HG03025 (cell line): ENCODE data around the gene HKDC1.

ENCODE experiments used
- ATAC-seq: cut with Tn5 transposase; IDR thresholded peaks from one replicate; pipeline ENCODE4 v1.9.1; 2021; ENCODE audit warnings: mild to moderate bottlenecking, moderate library complexity; ENCODE audit not compliant: unreplicated experiment, low FRiP score

The HKDC1 gene

DNA sequence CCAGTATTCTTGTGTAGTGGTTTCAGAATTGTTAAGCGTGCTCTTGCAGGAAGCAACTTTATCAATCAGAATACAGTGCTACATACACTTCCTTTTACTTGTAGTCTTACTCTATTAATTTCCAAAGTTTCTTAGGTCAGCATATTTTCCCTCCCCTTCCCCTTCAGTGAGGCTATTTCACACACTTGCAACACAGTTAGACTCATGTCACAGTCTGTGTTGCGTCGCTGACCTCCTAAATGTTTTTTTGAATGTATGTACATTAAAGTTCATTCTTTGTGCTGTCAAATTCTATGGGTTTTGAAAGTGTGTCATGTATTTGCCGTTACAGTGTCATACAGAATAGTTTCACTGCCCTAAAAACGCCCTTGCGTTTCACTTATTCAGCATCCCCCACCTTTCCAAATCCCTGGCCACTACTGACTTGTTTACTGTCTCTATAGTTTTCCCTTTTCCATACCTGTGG, 5.4 kb upstream of the HKDC1 start:
- no peak for ATAC-seq

DNA sequence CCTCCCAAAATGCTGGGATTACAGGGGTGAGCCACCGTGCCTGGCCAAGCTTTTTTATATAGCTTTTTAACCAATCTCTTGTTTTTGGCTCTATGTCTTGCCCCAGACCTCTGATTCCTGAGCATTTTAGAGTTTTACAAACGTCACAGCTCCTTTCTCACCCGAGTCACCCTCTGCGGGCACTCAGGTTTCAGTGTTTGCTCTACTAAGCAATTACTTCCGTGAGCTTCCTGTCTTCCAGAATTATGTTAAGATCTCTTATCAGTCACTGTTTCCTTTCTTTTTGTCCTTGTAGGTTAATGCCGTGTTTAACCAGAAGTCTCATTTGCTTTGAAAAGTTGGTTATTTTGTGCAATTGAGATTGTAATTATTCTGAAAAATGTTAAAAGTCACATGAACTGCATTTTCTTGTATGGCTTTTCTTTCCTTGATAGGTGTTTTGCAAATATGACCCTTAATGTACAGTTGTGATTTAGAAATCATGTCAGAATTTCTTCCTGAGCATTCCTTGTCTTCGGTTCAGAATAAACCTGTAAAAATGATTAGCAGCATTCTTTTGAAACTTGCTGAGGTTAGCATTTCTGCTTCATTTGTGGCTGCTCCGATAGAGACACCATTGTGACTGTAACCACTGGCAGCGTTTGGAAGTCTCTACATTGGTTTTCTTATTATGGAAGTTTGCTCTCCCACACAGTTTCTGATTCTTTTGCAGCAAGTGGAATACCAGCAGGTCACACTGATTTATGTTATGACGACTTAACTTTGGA, 4.5 kb upstream of the HKDC1 start:
- no peak for ATAC-seq

DNA sequence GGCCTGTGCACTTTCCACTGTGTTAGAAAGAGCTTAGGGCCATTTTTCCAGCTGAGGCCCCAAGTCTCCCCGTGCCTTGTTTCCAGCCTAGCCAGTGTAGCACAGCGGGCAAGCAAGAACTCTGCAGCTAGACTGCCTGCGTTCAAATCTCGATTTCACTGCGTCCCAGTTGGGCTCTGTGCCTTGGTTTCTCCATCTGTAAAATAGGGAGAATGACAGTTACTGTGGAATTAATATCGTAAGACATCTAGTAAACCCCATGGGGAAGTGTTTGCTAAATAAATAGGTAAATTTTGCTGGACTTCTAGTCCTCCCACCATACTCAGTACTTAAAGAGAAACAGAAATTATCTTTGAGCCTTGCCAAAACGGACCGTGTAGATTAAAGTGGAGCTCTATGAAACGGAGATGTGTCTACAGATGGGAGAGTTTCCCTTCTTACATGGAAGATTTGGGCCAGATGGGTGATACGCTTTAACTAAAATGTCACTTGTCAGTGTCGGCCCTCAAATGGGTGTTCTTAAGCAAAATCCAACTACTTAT, 3.5 kb upstream of the HKDC1 start:
- no peak for ATAC-seq

DNA sequence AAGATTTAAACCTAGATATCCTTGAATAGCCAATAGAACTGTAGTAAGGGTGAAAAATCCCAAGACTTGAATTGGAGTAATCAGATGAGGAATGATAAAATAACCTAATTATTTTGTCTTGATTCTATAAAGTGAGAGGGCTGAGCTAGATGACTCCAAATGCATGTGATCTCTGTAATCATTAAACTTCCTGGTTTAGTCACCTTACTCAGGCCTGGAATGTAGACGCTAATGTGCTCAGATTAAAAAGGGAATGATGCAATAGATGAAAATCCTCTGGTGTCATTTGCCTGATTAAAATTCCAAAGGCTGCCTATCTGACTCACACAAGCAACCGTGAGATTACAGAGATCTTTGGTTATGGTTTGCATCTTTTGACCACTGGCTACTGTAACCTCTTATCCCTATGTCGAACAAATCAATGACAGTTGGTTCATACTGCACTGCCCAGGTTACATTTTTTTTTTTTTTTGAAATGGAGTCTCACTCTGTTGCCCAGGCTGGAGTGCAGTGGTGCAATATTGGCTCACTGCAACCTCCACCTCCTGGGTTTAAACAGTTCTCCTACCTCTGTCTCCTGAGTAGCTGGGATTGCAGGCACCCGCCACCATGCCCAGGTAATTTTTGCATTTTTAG, 2.9 kb upstream of the HKDC1 start:
- ATAC-seq: no peak

DNA sequence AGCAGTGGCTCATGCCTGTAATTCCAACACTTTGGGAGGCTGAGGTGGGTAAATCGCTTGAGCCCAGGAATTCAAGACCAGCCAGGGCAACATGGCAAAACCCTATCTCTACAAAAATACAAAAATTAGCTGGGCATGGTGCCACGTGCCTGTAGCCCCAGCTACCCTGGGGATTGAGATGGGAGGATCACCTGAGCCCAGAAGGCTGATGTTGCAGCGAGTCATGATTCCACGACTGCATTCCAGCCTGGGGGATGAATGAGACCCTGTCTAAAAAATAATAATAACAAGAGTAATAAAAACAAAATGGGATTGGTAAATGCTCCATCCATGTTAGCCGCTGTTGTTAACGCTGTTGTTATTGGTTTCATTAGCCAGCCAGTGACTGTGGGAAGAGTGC, 1.3 kb upstream of the HKDC1 start:
- ATAC-seq: no peak

DNA sequence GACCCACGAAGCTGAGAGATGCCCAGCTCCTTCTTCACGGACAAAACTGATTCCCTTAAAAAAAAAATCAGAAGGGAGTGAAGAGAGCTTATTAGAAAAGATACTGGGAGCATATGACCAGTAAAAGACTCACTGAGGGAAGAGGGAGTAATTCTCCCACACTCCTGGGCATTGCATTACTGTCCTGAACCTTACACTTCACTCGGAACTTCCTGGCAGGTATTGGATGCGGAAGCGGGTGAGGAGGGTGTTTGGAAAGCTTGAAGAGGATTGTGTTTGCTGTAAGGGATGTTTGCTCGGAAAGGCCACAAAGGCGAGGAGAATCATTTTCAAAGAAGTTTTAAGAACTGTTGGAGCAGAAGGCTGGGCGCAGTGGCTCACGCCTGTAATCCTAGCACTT, 375 bp downstream of the HKDC1 start:
- no peak for ATAC-seq

DNA sequence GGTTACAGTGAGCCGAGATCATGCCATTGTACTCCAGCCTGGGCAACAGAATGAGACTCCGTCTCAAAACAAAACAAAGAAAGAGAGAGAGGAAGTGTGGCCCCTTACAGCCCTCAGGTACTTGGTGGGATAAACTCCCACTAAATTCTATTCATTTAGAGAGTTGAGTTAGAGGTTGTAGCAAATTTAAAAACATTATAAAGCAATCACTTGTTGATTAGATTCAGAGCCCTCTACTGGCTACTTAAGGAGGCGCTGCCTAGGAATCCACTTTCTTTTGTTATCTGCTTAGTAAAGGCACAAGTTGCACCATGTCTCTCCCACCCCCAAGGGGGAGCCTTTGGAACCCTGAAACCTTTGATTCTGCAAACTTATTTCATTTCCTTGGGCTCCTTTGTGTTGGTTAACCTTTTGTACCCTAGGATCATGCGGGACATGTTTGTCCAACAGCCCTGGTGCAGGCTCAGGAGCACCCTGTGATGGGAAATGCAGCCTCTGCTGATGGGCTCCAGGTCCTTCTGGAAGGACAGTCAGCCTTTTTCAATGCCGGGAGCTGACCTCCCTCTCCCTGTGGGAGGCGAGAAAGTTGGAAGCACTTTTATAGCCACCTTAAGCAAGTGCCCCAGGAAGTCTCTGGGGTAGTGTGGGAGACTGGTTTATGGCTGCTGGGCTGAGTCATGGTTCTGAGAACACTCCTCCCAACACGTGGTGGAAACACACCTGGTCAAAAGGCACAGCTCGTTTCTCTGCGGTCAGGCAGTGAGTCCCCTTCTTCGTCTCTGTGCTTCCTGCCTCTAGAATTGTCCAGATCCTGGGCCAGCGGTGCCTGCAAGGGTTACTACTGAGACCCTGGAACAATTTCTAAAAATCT, 2.3 kb downstream of the HKDC1 start:
- ATAC-seq: peak; percentile 95

DNA sequence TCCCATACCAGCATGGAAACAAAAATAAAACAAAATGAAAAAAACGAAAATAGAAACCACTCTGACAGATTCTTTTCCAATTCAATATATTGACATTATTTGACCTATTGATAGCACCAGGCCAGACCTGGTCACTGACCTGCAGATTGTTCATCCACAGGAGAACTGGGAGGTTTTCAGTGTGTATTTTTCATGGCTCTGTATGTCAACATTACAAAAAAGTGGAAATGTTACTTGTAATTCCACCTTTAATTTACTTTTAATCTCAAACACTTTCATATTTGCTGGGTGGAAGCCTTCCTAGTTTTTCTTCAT, 2.9 kb downstream of the HKDC1 start:
- ATAC-seq: no peak

DNA sequence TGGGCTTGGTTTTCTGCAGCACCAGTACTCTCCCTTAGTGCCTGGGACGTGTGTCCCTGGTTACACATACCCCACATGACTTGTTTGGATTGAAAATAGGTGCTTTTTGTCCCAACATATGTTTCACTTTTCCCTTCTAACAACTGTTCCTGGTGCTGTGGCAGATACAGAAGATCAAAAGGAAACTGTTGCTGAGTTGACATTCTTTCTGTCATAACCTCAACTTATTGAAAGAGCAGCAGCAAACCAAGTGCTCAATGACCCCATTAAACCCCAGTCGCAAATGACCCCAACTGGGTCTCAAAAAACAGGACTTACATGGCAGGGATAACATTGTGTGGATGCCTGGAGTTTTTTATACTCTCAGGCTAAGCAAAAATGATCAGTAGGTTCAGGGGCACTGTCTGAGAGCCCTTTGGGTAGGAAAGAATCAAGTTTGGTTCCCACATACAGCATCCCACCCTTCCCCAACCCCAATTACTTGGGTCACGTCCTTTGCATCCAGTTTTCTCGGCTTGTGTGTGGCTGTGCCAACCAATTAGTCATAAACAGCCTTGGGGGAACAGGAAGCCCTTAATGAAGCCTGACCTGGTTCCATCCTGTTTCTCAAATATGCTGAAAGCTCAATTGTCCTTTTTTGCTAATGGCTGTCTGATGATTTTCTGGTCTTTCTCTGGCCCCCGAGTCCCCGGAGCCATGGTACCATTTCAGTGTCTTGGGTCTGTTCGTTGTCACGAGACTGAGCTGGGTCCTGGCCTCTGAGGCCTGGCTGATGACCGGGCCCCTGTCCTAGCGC, 4.9 kb downstream of the HKDC1 start:
- ATAC-seq: no peak

DNA sequence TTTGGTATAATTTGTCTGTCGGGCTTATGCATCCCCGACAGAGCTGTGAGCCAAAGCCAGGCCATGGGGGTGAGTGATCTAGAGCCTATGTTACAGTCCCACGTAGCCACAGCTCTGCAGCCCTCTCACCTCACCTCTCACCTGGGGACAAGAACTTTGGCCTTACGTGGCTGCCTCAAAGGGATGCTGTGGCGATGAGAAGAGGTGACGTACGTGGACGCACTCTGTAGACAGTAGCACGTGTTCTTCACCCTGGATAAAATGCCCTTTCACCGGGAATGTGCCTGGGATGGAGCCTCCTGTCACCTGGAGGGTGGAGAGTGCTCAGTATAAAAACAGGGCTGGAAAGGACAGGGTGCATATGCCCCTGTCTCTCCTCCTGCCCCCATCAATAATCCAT, 5.5 kb downstream of the HKDC1 start:
- no peak for ATAC-seq

DNA sequence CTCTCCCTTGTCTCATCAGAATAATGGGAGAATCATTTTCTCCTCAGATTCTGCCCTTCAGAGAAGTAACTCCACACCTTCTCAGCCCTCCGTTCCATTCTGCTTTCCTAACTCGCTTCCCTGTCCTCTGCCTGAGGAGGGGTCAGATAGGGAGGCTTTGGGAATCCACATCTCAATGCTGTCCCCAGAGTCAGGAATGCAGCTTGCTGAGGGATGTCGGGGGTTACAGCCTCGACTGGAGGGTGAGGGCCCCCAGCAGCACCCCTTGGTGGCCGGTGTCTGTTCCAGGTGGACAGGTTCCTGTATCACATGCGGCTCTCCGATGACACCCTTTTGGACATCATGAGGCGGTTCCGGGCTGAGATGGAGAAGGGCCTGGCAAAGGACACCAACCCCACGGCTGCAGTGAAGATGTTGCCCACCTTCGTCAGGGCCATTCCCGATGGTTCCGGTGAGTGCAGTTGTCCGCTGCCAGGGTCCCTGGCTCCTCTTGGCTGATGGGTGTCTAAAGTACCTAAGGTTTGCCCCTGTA, 6.9 kb downstream of the HKDC1 start:
- ATAC-seq: no peak

DNA sequence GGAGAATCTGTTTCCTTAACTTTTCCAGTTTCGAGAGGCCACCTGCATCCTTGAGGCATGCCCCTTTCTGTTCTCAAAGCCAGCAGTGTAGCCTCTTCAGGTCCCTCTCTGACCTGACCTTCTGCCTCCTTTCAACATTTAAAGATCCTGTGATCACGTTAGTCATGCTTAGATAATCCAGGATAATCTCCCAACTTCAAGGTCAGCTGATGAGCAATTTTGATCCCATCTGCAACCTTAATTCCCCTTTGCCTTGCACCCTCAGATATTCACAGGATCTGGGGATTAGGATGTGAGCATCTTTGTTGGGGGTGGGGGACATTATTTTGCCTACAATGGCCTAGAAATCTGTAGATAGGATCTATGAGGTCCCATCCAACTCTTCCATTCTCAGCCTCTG, 8.0 kb downstream of the HKDC1 start:
- ATAC-seq: no peak

DNA sequence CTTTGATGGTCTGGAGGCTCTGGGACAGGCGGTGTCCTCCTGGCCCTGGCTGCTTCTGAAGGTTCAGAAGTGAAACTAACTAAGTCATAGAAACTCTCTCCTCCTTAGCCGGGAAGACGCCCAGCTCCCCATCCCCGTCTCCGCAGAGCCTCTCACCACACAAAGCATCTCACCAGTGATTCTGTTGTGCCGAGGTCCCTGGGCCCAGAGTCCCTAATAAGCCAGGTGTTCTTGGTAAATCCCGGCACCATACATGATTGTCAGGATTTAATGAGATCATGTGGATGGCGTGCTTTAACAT, 9.4 kb downstream of the HKDC1 start:
- no peak for ATAC-seq

DNA sequence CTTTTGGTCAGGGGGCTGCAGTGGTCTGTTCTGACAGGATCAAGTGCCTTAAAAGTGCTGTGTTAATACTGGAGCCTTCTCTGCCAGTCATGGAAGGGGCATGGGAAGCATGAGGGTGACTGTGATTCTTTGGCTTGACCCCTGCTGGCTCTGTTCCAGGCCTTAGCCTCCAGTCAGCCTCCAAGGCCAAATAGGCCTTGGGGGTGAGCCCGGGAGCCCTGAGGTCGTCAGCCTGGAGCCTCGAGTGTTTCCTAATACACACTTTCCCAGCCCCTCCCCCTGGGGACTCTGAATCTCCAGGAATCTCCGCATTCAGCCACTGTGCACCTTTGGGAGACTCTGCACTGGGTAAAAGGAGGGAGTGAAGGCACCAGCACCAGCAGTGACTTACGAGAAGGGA, 10.0 kb downstream of the HKDC1 start:
- no peak for ATAC-seq

DNA sequence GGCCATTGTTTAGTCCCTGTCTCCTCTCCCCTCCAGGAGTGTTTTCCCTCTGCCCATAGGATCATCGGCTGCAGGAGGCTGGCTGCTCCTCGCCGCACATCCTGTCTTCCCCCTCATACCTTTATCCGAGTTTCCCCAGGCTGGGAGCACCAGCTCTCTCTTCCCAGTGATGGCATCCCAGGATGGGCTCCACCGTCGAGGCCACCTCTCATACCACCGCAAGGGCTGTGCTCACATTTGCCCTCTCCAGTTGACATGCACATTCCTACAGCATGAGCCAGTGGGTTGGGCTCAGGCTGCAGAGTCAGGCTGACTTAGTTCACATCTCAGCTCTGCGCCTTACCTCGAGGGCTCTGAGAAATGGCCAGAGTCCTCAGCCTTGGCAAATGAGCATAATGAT, 12.1 kb downstream of the HKDC1 start:
- ATAC-seq: no peak

DNA sequence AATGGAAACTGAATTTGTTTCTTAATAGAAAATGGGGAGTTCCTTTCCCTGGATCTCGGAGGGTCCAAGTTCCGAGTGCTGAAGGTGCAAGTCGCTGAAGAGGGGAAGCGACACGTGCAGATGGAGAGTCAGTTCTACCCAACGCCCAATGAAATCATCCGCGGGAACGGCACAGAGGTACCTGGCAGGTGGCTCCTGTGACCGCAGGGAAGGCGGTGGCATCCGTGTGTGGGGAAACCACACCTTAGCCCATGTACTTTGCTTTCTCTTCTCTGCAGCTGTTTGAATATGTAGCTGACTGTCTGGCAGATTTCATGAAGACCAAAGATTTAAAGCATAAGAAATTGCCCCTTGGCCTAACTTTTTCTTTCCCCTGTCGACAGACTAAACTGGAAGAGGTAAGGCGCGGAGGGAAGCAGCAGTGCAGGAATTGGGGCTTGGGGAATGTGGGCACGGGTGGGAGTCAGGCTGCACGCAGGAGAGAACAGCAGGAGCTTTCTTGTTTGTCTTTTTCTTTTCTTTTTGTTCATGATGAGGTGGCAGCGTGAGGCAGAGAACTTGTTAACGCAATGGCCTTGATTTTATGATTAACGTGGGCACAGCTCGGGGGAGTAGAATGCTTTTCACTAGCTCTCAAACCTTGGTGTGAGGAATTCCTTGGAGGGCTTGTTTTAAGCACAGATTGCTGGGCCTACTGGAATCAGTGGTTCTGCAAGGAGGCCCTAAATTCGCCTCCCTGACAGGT, 12.8 kb downstream of the HKDC1 start:
- no peak for ATAC-seq

DNA sequence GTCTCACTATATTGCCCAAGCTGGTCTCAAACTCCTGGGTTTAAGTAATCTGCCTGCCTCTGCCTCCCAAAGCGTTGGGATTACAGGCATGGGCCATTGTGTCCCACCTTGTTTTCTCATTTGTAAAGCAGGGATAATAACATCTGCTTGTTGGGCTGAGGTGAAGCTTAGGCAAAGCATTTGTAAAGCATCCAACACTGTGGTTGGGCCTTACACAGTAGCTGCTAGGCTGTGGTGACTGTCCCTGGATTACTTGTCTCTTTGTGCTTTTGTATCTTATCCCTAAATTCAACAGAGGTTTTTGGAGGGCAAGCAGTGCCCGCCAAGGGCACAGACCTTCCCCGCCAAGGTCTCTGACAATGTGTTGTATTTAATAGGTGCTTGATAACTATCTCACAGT, 14.3 kb downstream of the HKDC1 start:
- no peak for ATAC-seq

DNA sequence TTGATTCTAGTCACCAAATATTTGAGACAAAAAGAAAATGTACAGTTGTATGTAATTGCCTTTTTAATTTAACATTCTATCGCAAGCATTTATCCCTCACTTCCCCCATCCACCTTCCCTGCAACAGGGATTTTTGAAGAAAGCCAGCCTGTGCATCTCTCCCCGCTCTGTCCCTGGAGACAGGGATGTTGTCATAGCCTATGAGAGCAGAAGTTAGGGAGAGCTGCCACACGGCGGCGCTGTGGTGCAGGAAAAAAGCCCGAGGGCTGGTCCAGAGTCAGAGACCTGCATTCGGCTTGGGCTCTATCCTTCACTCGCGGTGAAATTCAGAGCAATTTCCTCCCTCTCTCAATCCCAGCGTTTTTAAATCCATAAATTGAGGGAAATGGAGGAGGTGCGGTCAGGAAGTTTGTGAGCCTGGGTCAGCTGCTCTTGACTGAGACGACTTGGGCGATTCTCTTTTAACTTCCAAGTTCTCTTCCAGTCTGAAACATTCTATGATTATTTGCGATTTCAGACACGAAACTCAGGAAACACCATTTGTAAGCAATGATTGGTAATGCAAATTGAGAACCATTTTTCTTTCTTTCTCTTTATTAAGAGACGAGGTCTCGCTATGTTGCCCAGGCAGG, 17.5 kb downstream of the HKDC1 start:
- no peak for ATAC-seq

DNA sequence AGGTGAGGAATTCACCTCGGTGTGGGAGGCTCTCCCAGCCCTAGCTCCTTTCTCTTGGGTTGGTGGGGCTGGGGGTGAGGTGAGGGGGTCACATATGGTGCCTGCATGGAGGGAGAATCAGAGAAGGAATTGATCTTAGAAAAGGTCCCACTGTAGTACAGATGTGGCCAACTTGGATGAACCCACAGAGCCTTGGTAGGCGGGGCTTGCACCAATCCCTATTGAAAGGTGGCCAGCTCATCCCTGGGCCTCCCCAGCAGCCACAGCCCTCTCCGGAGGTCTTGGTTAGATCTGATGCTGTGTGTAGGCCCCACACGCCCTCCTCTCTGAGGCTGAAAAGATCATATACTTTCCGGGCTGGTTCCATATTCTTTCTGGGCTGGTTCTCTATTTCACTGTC, 19.0 kb downstream of the HKDC1 start:
- ATAC-seq: no peak
